GM18505 (cell line): ENCODE data around the gene RIT2.
"Not testable (repeated sequence)": the region's sequence is repeated elsewhere in the genome, so short reads cannot be mapped to it uniquely, and the experiment has no call there.

Experiments
- ATAC-seq: cut with Tn5 transposase; IDR thresholded peaks from one replicate; pipeline ENCODE4 v1.9.1; 2021; ENCODE audit not compliant: unreplicated experiment
- POLR2A ChIP-seq: IDR thresholded peaks from 4 replicates; pipeline ENCODE4 v1.6.1; 2011; ENCODE audit warnings: borderline replicate concordance; ENCODE audit not compliant: insufficient read depth, insufficient read length; ENCODE audit errors: extremely low read depth

RIT2 gene

DNA sequence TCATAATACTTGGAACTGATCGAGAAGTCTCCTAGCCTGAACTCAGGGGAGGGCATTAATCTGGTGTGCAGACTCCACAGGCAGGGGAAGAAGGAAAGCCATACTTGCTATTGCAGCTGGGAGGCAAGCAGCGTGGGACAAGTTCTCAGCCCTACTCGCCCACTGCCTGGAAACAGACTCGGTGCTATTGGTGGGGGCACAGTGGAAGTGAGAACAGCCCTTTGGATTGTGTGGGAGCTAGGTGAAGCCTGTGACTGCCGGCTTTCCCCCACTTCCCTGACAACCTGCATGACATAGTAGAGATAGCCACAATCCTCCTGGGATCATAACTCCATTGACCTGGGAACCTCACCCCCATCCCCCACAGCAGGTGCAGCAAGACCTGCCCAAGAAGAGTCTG, 301.3 kb downstream of the RIT2 start:
- TF ChIP-seq POLR2A: no peak
- no peak for ATAC-seq

DNA sequence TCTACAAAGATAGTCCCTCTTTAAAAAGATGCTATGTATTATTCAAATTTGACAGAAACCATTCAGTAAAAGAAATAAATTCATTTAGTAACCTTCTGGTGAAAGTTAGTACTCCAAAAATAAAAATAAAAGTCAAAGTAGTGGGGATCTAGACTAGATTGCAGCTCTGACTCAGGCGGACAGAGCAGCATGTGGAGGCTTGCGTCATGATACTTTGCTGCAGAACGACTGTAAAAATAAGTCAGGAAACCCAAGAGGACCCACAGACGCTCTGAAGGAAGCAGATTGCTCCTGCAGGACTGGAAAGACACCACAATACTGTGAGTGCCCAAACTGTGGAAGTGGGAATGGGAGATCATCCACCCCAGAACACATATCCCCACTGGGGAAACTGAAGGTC, 301.9 kb downstream of the RIT2 start:
- TF ChIP-seq POLR2A: no peak
- ATAC-seq: no peak

DNA sequence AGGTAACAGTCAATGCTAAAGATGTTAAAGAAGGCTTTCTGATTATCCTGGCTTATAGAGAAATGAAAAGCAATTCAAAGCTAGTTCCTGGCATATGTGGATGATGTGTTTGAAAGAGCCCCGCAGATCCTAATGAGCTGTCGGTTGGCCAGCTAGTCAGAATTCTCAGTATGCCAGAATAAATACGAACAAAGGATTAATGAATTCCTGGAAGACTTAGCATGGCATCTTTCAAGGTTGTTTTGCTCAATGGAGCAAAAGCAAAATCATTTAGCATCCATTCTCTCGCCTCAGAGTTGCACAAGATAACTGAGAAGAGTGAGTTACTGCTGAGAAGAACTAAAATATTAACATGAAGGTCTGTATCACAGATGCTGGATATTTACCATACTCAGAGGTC, 307.6 kb downstream of the RIT2 start:
- TF ChIP-seq POLR2A: no peak
- no peak for ATAC-seq

DNA sequence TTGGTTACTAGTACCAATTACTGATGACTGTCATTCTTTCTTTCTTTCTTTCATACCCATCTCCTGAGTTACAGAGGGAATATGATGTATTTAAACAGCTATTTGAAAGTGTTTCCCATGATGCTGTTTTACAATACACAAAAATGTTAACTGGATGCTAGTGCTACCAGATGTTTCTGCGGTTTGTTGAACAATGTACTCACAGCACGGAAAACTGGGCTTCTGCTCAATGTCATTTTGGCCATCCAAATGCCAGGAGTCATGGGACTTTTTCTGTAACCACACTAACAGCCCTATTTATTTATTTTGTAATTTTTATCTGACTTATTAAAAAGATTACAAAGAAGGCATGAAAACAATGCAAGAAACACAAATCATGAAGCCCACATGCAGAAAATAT, 313.8 kb downstream of the RIT2 start:
- TF ChIP-seq POLR2A: no peak
- no peak for ATAC-seq

DNA sequence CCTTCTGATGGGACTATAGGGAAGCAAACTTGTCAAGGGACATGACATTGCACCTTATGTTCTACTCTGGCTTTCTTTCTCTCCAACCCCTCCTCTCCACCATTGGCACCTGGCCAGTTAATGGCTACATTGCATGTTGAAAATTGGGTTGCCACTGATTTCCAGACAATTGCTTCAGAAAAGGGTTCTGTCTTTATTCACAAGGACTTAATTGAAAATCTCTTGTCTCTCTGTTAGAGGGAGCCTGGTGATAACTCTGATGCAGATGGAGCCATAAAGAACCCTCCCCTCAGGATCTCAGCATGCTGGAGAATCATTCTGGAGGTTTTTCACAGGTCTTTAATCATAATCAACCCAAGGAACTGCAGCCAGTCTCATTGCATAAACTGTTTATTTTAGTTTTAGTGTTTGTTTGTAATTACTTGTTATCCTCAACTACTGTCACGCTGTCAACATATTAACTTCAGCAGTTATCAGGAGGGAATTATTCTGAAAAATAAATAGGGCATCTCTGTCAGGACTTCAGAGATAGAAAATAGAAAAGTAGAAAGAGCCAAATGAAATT, 316.8 kb downstream of the RIT2 start:
- ATAC-seq: no peak
- TF ChIP-seq POLR2A: no peak

DNA sequence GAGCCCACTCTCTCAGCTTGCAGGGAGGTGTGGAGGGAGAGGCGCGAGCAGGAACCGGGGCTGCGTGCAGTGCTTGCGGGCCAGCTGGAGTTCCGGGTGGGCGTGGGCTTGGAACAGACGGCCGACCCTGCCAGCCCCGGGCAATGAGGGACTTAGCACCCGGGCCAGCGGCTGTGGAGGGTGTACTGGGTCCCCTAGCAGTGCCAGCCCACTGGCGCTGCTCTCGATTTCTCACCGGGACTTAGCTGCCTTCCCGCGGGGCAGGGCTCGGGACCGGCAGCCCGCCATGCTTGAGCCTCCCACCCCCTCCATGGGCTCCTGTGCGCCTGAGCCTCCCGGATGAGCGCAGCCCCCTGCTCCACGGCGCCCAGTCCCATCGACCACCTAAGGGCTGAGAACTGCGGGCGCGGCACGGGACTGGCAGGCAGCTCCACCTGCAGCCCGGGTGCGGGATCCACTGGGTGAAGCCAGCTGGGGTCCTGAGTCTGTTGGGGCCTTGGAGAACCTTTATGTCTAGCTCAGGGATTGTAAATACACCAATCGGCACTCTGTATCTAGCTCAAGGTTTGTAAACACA, 320.2 kb downstream of the RIT2 start:
- ATAC-seq: not testable (repeated sequence)

DNA sequence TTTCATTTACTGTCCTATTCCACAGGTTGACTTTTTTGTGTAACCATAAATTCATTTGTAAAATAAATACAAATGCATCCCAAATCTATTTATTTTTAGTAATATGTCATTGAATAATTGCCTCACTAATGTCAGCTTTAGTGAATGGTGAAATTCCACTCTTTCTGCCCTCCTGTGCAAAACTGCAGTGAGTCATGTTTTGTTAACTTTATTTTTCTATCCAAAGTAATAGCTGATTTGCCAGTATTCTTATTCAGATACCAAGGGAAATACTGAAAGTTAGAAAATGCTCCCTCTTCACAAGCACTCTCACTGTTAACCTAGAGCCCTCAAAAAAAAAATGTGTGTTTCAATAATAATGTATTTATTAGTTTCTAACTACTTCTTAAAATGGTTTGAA, 322.8 kb downstream of the RIT2 start:
- no peak for TF ChIP-seq POLR2A
- ATAC-seq: no peak

DNA sequence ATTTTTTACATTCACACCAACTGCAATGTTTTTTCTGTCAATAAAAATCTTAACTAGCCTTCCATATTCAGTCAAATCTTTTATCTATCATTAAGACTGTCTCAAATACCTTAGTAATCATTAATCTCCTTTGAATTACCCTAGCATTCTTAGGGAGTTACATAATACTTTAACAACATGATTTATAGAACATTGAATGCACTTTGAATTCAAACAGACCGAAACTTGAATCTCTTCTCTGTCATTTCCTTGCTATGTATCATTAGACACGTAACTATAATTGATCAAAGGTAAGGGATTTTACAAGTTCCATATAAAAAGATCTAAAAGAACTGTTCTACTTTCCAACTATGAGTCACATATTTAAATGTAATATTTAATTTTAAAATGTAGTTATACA, 330.9 kb downstream of the RIT2 start:
- ATAC-seq: no peak
- TF ChIP-seq POLR2A: no peak

DNA sequence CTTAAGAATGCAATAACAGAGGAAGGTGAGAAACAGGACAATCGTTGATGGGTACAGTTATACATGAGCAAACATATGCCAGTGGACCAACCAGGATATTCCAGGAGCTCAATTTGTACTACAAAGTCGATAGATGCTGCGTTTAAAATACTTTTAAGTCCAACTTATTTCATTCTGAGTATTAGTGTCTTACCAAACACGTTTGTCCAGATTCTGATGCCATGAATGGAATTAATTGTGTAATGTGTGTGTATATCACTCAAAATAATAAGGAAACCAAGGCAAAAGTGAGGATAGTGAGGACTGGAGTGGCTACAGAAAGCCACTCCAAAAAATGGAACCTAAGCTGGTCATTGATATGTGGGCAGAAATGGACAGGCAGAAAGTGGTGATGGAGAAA, 332.6 kb downstream of the RIT2 start:
- TF ChIP-seq POLR2A: no peak
- no peak for ATAC-seq

DNA sequence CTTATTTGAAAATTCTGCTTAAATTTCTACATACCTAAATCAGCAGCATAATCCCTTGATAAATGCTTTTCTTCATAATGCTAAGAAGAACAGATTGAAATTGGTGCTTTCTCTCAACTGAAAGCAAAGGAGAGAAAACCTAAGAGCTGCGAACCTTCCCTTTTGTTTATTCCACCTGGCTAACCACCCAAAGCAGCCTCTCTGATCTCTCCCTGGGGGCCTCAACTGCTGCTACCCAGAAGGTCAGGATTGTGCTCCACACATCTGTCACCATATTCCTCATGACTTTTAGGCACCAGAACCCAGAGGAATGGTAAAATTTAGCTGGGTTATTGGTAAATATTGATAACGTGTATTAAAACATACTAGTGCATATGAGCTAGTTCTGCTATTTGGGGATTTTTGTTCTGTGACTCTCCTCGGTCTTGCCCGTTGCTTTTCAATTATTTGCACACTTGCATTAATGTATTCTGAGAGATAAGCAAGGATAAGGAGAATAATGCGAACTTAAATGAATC, 334.1 kb downstream of the RIT2 start:
- no peak for ATAC-seq
- TF ChIP-seq POLR2A: no peak

DNA sequence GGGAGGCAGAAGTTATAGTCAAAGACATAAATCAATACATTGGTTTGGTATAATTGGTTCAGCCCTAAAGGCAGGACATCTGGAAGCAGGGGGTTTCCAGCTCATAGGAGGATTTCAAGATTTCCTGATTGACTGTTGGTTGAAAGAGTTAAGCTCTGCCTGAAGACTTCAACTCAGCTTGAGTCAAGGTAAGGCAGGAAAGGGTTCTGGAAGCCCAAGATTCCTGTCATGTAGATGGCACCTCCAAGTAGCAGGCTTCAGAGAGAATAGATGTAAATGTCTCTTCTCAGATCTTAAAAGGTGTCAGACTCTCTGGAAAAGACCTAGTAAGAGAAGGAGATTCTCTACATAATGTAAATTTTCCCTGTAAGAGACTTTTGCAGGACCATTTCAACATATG, 335.3 kb downstream of the RIT2 start:
- no peak for TF ChIP-seq POLR2A

DNA sequence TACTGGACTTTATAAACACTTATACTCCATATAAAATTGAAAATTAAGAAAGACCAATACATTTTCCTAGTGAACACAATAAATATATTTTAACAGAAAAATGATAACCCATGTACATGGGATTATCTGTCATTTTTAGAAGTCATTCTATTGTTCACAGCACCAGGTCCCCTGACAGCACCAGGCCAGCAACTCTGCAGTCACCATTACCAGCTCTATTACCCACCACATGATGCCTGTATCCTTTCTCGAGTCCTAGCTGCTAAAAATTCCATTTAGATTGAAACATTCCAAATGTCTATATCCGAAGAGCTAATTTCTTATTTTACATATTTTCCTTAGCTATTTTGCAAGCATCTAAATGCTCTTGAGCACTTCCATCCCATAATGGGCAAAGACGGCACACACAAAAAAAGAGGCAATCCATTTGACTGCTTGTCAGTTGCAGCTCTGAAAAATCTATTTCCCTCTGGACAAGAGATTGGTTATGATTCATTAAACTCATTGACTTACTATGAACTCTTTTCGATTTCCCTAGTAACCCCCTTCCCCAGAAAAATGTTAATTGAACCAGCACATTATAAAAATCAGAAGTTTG, 336.9 kb downstream of the RIT2 start:
- no peak for ATAC-seq
- TF ChIP-seq POLR2A: no peak

More for the DNA sequence above, 335.3 kb downstream of the RIT2 start:
- ATAC-seq: no peak

DNA sequence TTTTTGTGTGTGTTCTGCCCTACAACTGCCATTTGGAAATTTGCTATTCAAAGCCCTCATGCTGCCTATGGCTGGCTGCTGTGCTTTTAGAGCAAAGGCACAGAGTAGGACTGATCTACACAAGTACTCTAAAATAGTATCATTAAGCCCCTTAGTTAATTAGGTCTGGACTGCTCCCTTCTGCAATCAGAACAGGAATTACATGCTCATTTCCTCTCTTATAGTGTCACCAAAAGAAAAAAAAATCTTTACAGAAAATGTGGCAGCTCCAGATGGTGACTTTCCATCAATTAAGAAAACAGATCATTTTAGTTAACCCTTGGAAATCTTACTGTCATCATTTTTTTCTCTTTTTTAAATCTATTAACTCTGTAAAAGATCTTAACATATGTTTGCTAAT, 337.5 kb downstream of the RIT2 start:
- no peak for TF ChIP-seq POLR2A
- no peak for ATAC-seq

DNA sequence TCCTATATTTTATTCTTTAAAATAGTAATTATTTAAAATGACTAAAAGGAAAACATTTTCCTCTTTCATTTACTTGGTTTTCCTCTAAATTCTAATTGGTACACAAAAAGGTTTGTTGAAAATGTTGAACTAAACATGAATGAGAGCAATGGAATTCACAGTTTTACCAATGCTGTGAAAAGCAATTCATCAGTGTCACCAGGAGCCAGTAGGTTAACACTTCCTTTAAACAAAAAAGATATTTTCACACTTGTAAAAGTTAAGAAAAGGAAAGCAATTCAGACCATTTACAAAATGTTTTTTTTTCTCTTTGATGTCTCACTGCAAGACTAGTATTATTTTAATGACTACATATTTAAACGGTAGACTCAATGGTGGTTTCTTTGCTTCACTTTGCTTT, 341.6 kb downstream of the RIT2 start:
- no peak for TF ChIP-seq POLR2A
- no peak for ATAC-seq
